ENCODE measurements around the gene PMM2.
A peak's percentile ranks its signal among the peaks of the same experiment; 100 is the strongest.
"Not testable (repeated sequence)": the region's sequence is repeated elsewhere in the genome, so short reads cannot be mapped to it uniquely, and the experiment has no call there.

Gene PMM2

DNA sequence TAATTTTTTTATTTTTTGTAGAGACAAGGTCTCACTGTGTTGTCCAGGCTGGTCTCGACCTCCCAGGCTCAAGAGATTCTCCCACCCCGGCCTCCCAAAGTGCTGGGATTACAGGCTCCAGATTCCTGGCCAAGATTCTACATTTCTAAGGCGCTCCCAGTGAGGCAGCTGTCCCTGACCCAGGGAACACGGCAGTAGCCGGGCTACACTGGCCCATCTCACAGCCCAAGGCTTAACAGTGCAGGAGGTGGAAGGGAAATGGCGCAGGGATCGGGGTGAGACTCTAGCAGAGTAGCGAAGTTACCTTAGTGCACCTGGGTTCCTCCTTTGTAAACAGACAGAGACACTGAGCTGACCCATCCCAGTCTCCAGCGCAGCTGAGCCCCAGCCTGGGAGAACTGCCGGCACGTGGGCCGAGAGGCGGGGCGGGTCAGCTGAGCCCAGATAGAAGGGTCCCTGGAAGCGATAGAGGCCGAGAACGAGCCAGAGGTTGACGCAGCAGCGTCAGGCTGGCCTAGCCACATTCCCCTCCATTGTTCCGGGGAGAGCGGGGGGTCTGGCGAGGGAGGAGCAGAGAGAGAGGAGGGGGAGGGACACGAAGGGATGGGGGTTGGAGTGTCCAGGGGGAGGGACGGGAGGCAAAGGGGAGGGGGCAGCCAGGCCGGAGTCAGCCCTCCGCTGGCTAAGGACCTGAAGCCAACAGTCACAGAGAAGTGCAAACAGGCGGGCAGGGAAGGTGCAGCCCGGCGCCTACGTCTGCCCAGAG is 68.7 kb downstream of the PMM2 start:
- Histone ChIP-seq H3K4me2 (ENCODE audit: low read length) (peak overlapping the region; percentile 89), H3K4me1 (ENCODE audit: control insufficient read depth, insufficient read depth, low read length) (peaks cover 39% of the 10 kb centered on the region), H3K9me3 (replicated peaks; ENCODE audit: low read length) (no peaks in the 10 kb centered on the region), H3K36me3 (ENCODE audit: insufficient read depth, low read length) (no peaks in the 10 kb centered on the region), H3K9ac (ENCODE audit: low read depth, low read length) (peak overlapping the region; percentile 84), H3K4me3 (ENCODE audit: low read length) (peak overlapping the region; percentile 80), H3K27me3 (ENCODE audit: control insufficient read depth, insufficient read depth, low read length) (no peaks in the 10 kb centered on the region)

DNA sequence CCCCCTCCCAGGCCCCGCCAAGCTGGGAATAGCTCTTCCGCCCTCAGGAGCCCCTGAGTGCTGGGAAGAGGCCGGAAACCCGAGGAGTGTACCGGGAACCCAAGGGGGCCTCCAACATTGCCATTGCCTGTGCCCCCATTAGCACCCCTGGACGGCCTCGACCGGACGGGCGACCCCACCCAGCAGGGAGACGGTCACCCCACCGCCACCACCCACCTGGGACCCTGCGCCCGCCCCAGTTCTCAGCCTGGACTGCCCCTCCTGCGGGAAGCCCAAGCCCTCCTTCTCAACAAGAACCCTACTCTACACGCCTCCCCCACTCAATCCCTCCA is 69.2 kb downstream of the PMM2 start:
- Histone ChIP-seq H3K4me2 (ENCODE audit: low read length) (peak overlapping the region; percentile 89), H3K27me3 (ENCODE audit: control insufficient read depth, insufficient read depth, low read length) (no peaks in the 10 kb centered on the region), H3K4me3 (ENCODE audit: low read length) (peak overlapping the region; percentile 80), H3K9me3 (replicated peaks; ENCODE audit: low read length) (no peaks in the 10 kb centered on the region), H3K9ac (ENCODE audit: low read depth, low read length) (peak overlapping the region; percentile 84), H3K36me3 (ENCODE audit: insufficient read depth, low read length) (no peaks in the 10 kb centered on the region), H3K4me1 (ENCODE audit: control insufficient read depth, insufficient read depth, low read length) (peaks cover 42% of the 10 kb centered on the region)

GRCh38 chr16:8867216-8867931 is 69.7 kb downstream of the PMM2 start:
- Histone ChIP-seq H3K4me3 (ENCODE audit: low read length) (peak overlapping the region; percentile 80), H3K4me2 (ENCODE audit: low read length) (peak overlapping the region; percentile 89), H3K36me3 (ENCODE audit: insufficient read depth, low read length) (no peaks in the 10 kb centered on the region), H3K9me3 (replicated peaks; ENCODE audit: low read length) (no peaks in the 10 kb centered on the region), H3K27me3 (ENCODE audit: control insufficient read depth, insufficient read depth, low read length) (no peaks in the 10 kb centered on the region), H3K4me1 (ENCODE audit: control insufficient read depth, insufficient read depth, low read length) (peaks cover 42% of the 10 kb centered on the region), H3K9ac (ENCODE audit: low read depth, low read length) (peak overlapping the region; percentile 84)

- Histone ChIP-seq H3K27me3 (ENCODE audit: control insufficient read depth, insufficient read depth, low read length) (no peaks in the 10 kb centered on the region), H3K9me3 (replicated peaks; ENCODE audit: low read length) (no peaks in the 10 kb centered on the region), H3K4me2 (ENCODE audit: low read length) (peak overlapping the region; percentile 89), H3K36me3 (ENCODE audit: insufficient read depth, low read length) (no peaks in the 10 kb centered on the region), H3K9ac (ENCODE audit: low read depth, low read length) (peak overlapping the region; percentile 84), H3K4me3 (ENCODE audit: low read length) (peak overlapping the region; percentile 80), H3K4me1 (ENCODE audit: control insufficient read depth, insufficient read depth, low read length) (peaks cover 42% of the 10 kb centered on the region)
Observed at GRCh38 chr16:8867932-8868415, 70.3 kb downstream of the PMM2 start.

DNA sequence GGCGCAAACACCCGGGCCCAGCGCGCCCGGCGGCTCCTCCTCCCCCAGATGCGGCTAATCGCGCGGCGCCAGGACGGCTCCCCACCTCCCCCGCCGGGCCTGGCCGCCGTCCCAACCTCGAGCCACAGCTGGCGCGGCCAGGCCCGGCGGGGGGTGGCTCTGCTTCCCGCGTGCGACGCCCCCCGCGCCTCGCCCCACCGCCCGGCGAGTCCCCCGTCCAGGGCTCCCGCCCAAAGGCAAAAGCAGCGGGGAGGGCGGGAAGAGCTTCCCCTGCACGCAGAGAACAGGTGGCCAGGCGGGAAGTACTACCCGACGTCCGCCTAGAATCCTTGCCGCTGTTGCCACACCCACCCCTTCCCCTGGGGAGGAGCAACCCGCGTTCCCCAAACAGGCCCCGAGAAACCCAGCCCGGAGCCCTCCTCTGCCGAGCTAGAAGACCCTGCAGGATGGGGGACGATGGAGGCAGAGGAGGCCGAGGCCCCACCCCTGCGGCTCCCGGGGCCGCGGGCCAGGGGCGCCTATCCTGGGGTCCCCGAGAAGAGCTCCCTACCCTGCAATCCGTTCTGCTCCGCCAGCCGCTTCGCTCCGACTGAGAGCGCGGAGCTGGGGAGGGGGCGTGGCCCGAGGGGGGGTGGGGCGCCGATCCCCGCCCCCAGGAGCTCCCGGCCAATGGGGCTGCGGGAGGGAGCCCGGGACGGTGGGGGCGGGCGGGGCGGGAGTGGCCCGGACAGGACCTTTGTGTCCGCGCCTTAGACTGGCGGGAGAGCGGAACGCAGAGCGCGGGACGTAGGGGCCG is 71.0 kb downstream of the PMM2 start, which contains the start of gene CARHSP1:
Gene CARHSP1, minus strand, starts transcription at position 591 of the 796 bp plus-strand sequence. CDS start 9,678 bp downstream, outside the sequence.
- Histone ChIP-seq H3K9me3 (replicated peaks; ENCODE audit: low read length) (no peaks in the 10 kb centered on the region), H3K4me3 (ENCODE audit: low read length) (peak within 1 kb of the TSS; percentile 80), H3K36me3 (ENCODE audit: insufficient read depth, low read length) (no peaks in the 10 kb centered on the region), H3K27me3 (ENCODE audit: control insufficient read depth, insufficient read depth, low read length) (no peaks in the 10 kb centered on the region), H3K9ac (ENCODE audit: low read depth, low read length) (peak within 1 kb of the TSS; percentile 84), H3K4me1 (ENCODE audit: control insufficient read depth, insufficient read depth, low read length) (peaks cover 37% of the 10 kb centered on the region), H3K4me2 (ENCODE audit: low read length) (peak within 1 kb of the TSS; percentile 89)

GRCh38 chr16:8869212-8869987 is 71.8 kb downstream of the PMM2 start:
- H3K4me3 ChIP-seq (ENCODE audit: low read length) = peak overlapping the region; percentile 67
- H3K9me3 ChIP-seq (replicated peaks; ENCODE audit: low read length) = no peaks in the 10 kb centered on the region
- no peaks in the 10 kb centered on the region for H3K27me3 ChIP-seq (ENCODE audit: control insufficient read depth, insufficient read depth, low read length)
- H3K36me3 ChIP-seq (ENCODE audit: insufficient read depth, low read length) = no peaks in the 10 kb centered on the region
- H3K4me2 ChIP-seq (ENCODE audit: low read length) = peak overlapping the region; percentile 77
- H3K9ac ChIP-seq (ENCODE audit: low read depth, low read length) = peak overlapping the region; percentile 52
- H3K4me1 ChIP-seq (ENCODE audit: control insufficient read depth, insufficient read depth, low read length) = peaks cover 29% of the 10 kb centered on the region

DNA sequence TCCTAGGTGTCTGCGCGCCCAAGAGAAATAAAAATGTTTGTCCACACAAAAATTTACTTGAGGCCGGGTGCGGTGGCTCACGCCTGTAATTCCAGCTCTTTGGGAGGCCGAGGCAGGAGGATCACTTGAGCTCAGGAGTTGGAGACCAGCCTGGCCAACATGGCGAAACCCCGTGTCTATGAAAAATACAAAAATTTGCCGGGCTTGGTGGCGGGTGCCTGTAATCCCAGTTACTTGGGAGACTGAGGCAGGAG is 72.3 kb downstream of the PMM2 start:
- H3K4me1 ChIP-seq (ENCODE audit: control insufficient read depth, insufficient read depth, low read length) = peaks cover 24% of the 10 kb centered on the region
- H3K9ac ChIP-seq (ENCODE audit: low read depth, low read length); H3K9me3 ChIP-seq (replicated peaks; ENCODE audit: low read length); H3K36me3 ChIP-seq (ENCODE audit: insufficient read depth, low read length); H3K27me3 ChIP-seq (ENCODE audit: control insufficient read depth, insufficient read depth, low read length); H3K4me2 ChIP-seq (ENCODE audit: low read length); H3K4me3 ChIP-seq (ENCODE audit: low read length): not testable (repeated sequence)

GRCh38 chr16:8872071-8872470 is 74.4 kb downstream of the PMM2 start:
- no peaks in the 10 kb centered on the region for H3K27me3 ChIP-seq (ENCODE audit: control insufficient read depth, insufficient read depth, low read length)
- H3K9me3 ChIP-seq (replicated peaks; ENCODE audit: low read length) = no peaks in the 10 kb centered on the region
- no peaks in the 10 kb centered on the region for H3K36me3 ChIP-seq (ENCODE audit: insufficient read depth, low read length)
- no peak overlapping the region for H3K9ac ChIP-seq (ENCODE audit: low read depth, low read length)
- H3K4me3 ChIP-seq (ENCODE audit: low read length) = no peak overlapping the region
- no peak overlapping the region for H3K4me2 ChIP-seq (ENCODE audit: low read length)
- H3K4me1 ChIP-seq (ENCODE audit: control insufficient read depth, insufficient read depth, low read length) = peaks cover 17% of the 10 kb centered on the region

DNA sequence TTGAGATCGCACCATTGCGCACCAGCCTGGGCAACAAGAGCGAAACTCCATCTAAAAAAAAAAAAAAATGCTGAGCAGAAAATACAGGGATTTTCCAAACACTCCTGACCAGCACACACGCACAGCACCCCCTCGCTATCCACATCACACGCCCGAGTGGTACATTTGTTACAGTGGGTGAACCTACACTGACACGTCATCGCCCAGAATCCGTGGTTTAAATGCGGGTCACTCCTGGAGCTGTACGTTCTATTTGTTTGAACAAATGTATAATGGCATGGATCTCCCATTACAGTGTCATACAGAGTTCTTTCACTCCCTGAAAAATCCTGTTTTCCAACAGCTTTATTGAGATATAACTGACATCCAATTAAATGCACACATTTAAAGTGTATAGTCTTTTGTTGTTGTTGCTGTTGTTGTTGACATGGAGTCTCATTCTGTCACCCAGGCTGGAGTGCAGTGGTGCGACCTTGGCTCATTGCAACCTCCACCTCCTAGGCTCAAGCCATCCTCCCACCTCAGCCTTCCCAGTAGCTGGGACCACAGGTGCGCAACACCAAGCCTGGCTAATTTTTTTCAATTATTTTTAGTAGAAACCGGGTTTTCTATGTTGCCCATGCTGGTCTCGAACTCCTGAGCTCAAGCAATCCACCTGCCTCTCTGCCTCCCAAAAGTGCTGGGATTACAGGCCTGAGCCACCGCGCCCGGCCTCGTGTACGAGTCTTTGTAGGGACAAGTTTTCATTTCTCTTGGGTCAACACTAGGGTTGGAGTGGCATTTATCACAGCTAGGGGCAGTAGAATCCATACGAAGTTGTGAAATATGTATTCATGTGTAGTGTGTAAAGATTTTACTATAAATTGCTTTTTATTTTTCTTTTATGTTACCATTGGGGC is 75.6 kb downstream of the PMM2 start:
- no peak overlapping the region for H3K4me3 ChIP-seq (ENCODE audit: low read length)
- H3K36me3 ChIP-seq (ENCODE audit: insufficient read depth, low read length) = no peaks in the 10 kb centered on the region
- H3K9me3 ChIP-seq (replicated peaks; ENCODE audit: low read length) = no peaks in the 10 kb centered on the region
- no peak overlapping the region for H3K9ac ChIP-seq (ENCODE audit: low read depth, low read length)
- no peak overlapping the region for H3K4me2 ChIP-seq (ENCODE audit: low read length)
- H3K4me1 ChIP-seq (ENCODE audit: control insufficient read depth, insufficient read depth, low read length) = peaks cover 20% of the 10 kb centered on the region
- no peaks in the 10 kb centered on the region for H3K27me3 ChIP-seq (ENCODE audit: control insufficient read depth, insufficient read depth, low read length)

DNA sequence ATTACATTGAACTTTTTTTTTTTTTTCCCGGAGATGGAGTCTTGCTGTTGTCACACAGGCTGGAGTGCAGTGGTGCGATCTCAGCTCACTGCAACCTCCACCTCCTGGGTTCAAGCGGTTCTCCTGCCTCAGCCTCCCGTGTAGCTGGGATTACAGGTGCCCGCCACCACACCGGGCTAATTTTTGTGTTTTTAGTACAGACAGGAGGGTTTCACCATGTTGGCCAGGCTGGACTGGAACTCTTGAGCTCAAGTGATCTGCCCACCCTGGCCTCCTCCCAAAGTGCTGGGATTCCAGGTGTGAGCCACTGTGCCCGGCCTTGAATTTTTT is 76.2 kb downstream of the PMM2 start:
- not testable (repeated sequence) for H3K9me3 ChIP-seq (replicated peaks; ENCODE audit: low read length); H3K27me3 ChIP-seq (ENCODE audit: control insufficient read depth, insufficient read depth, low read length); H3K9ac ChIP-seq (ENCODE audit: low read depth, low read length); H3K36me3 ChIP-seq (ENCODE audit: insufficient read depth, low read length); H3K4me2 ChIP-seq (ENCODE audit: low read length); H3K4me3 ChIP-seq (ENCODE audit: low read length)
- H3K4me1 ChIP-seq (ENCODE audit: control insufficient read depth, insufficient read depth, low read length) = peaks cover 26% of the 10 kb centered on the region
